Activated B cell treated with CpG ODN at 0.5 μM for 24 hours (primary cell): Measurements from ENCODE around the gene ESRRG. TPM values are rescaled to one million over a fixed set of nuclear protein-coding genes. Genes with fewer than 3 reads are reported as not detected.

Experiments used
- ATAC-seq: fragments of 200-7000 bp; cut with Tn5 transposase; one replicate; pipeline ENCODE4 v1.10.0; 2021; ENCODE audit warnings: low read depth, mild to moderate bottlenecking, moderate library complexity
- CTCF ChIA-PET: fragments of 350-600 bp; sonication (Branson Sonifier 250); formaldehyde crosslinking; loops from one replicate; lab custom pipeline; 2021; ENCODE audit warnings: antibody characterized with exemption; lab: Charles Lee
- POLR2A ChIA-PET: fragments of 350-600 bp; sonication (Branson Sonifier 250); formaldehyde crosslinking; loops from one replicate; lab custom pipeline; 2021; ENCODE audit warnings: antibody characterized with exemption; lab: Charles Lee
- DNase-seq: peaks from one replicate; pipeline ENCODE4 v3.0.0; 2022
- H3K27ac Mint-ChIP-seq: one replicate; pipeline ENCODE4 v1.8.0; 2020; ENCODE audit warnings: mixed read lengths
- H3K27me3 Mint-ChIP-seq: one replicate; pipeline ENCODE4 v1.8.0; 2021; ENCODE audit warnings: mixed read lengths
- H3K36me3 Mint-ChIP-seq: one replicate; pipeline ENCODE4 v1.8.0; 2021; ENCODE audit warnings: low read depth, mixed read lengths
- H3K4me1 Mint-ChIP-seq: one replicate; pipeline ENCODE4 v1.8.0; 2021; ENCODE audit warnings: mixed read lengths
- H3K4me3 Mint-ChIP-seq: one replicate; pipeline ENCODE4 v1.8.0; 2020; ENCODE audit warnings: mild to moderate bottlenecking, mixed read lengths
- H3K9me3 Mint-ChIP-seq: one replicate; pipeline ENCODE4 v1.8.0; 2020; ENCODE audit warnings: mixed read lengths
- intact Hi-C: fragments of 100-400 bp; cut with micrococcal nuclease; formaldehyde crosslinking; loops from one replicate; pipeline ENCODE4 v1.15.1; 2024
- total RNA-seq: library from RNA; stranded (reverse); gene quantifications from 2 replicates; pipeline ENCODE4 v1.2.3, GENCODE V29; 2022
- TF ChIP-seq, protein P1 (sequence below): fragments of 200-600 bp; IDR thresholded peaks from one replicate; pipeline ENCODE4 v1.8.0; 2022; ENCODE audit warnings: antibody characterized with exemption, mild to moderate bottlenecking

ESRRG gene
- total RNA-seq, 1 donor from 2014 or later = not detected

DNA sequence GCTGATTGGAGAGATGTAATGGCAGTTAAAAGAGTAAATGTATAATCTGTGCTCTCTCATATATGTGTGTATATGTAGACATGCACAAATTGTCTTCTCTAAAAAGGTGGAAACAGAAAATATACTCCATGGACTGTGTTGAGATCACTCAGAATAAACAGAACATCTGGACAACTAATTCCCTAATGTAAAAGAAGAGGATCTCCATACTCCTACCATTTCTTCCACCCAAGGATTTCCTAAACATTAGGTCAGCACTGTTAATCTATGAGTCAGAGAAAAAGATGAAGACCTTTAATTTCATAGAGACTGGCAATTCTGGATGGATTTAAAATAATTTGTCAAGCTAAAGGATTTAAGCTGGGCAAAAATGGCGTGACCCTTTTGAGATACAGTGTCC is 80.1 kb downstream of the ESRRG start:
- Mint-ChIP-seq H3K4me1 (no peaks in the 10 kb centered on the region), H3K27ac (no peak overlapping the region), H3K27me3 (no peaks in the 10 kb centered on the region), H3K9me3 (no peaks in the 10 kb centered on the region), H3K36me3 (no peaks in the 10 kb centered on the region), H3K4me3 (no peak overlapping the region)
- CTCF ChIA-PET = no interaction called here
- POLR2A ChIA-PET = no interaction called here
- intact Hi-C loops = no loop called here
- ATAC-seq (no peak), DNase-seq (no peak)
- TF ChIP-seq, protein P1, sequence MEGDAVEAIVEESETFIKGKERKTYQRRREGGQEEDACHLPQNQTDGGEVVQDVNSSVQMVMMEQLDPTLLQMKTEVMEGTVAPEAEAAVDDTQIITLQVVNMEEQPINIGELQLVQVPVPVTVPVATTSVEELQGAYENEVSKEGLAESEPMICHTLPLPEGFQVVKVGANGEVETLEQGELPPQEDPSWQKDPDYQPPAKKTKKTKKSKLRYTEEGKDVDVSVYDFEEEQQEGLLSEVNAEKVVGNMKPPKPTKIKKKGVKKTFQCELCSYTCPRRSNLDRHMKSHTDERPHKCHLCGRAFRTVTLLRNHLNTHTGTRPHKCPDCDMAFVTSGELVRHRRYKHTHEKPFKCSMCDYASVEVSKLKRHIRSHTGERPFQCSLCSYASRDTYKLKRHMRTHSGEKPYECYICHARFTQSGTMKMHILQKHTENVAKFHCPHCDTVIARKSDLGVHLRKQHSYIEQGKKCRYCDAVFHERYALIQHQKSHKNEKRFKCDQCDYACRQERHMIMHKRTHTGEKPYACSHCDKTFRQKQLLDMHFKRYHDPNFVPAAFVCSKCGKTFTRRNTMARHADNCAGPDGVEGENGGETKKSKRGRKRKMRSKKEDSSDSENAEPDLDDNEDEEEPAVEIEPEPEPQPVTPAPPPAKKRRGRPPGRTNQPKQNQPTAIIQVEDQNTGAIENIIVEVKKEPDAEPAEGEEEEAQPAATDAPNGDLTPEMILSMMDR = no peak

DNA sequence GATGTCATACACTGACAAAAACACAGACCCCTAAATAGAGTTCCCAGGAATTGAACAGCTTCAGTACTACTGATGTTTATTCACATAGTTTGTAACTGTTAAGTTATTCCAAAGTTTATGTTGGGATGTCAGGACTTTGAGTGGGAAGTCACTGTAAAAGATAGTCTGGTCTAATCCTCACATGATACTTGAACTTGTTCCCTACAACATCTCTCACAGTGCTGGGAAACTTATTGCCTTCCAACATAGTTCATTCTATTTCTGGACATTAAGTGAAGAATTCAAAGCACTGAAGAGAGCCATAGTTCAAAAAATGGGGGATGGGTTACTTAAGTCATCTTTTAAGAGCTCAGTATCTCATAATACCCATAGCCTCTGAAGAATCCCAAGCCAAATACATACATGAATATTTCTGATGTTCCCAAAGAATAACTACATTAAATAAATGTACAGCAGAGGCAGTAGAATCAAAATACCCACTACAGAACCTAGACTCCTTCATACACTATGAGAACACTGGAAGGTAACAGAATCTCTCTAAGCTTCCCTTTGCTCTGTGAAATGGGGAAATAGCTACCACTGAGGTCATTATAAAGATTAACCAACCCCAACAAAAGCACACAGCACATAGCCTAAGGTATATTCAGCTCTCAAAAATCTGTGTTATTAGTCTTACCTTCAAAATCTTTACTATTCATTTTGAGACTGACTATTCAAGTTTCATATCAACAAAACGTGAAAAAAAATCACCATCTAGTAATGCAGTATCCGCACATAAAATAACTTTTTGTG is 81.4 kb downstream of the ESRRG start:
- ATAC-seq (no peak), DNase-seq (no peak)
- ChIA-PET CTCF (no interaction called here), POLR2A (no interaction called here)
- H3K27ac Mint-ChIP-seq = no peak overlapping the region
- H3K4me1 Mint-ChIP-seq = no peaks in the 10 kb centered on the region
- H3K4me3 Mint-ChIP-seq = no peak overlapping the region
- H3K27me3 Mint-ChIP-seq = no peaks in the 10 kb centered on the region
- TF ChIP-seq, protein P1 = no peak
- H3K9me3 Mint-ChIP-seq = no peaks in the 10 kb centered on the region
- H3K36me3 Mint-ChIP-seq = no peaks in the 10 kb centered on the region
- intact Hi-C loops = no loop called here

DNA sequence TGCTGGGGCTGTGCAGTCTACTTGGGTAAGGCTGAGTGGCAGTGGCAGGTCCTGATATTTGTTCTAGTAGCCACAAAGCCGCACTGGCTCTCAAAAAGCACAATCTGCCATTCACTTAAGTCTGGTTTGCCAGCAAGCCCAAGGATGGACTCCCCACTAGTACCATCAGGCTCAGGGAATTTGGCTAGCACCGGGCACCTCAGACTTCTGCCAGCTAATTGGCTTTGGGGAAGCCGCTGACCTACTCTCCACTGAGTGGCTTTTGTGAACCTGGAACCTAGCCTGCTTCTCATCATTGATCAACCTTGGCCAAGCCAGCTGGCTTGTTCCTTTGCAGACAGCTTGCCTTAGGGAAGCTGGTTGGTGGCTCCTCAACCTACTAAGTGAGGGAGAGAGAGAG is 83.1 kb downstream of the ESRRG start:
- DNase-seq = no peak
- H3K27ac Mint-ChIP-seq = no peak overlapping the region
- TF ChIP-seq, protein P1 = no peak
- ATAC-seq = no peak
- intact Hi-C loops = no loop called here
- no peaks in the 10 kb centered on the region for H3K9me3 Mint-ChIP-seq
- H3K27me3 Mint-ChIP-seq = no peaks in the 10 kb centered on the region
- no peaks in the 10 kb centered on the region for H3K4me1 Mint-ChIP-seq
- no peak overlapping the region for H3K4me3 Mint-ChIP-seq
- ChIA-PET CTCF (no interaction called here), POLR2A (no interaction called here)
- no peaks in the 10 kb centered on the region for H3K36me3 Mint-ChIP-seq

DNA sequence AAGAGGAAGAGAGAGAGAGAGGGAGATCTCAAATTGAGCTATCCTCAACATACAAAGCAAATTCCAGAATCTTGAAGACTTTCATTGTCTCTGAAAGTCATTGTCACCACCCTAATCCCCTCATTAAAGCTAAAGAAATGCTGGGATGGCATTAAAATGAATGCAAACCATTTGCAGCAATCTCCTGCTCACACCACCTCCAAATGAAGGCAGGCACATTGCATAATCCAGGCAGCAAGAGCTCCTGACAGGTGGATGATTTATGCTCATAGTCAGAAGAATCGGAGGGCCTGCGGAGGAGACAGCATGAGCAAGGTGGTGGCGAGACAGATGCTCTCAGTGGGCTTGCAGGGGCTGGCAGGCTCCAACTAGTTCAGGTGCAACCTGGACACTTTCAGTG is 90.2 kb downstream of the ESRRG start:
- DNase-seq (no peak), ATAC-seq (no peak)
- CTCF ChIA-PET = no interaction called here
- H3K4me3 Mint-ChIP-seq = no peak overlapping the region
- no peaks in the 10 kb centered on the region for H3K9me3 Mint-ChIP-seq
- H3K36me3 Mint-ChIP-seq = no peaks in the 10 kb centered on the region
- H3K27me3 Mint-ChIP-seq = peaks cover 2% of the 10 kb centered on the region
- no peak overlapping the region for H3K27ac Mint-ChIP-seq
- POLR2A ChIA-PET = no interaction called here
- H3K4me1 Mint-ChIP-seq = no peaks in the 10 kb centered on the region
- intact Hi-C loops = no loop called here
- TF ChIP-seq, protein P1 = no peak

DNA sequence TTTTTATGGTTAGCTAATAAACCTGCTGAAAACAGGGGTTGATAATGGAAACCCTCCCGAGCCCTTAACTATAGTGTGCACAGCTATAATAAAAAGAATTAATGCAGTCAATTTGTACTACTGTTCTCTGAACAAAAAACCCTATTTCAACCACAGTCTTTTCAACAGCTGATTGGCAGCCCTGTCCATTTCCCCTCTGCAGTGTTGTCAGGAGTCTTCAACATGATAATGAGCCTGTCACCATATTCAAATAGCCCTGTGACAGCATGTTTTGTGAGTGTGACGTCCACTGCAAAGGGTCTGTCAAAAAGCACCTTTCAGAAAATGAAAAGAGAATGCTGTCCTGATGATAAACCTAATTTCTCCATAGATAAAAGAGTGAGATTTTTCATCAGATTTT is 92.7 kb downstream of the ESRRG start:
- H3K27ac Mint-ChIP-seq = no peak overlapping the region
- POLR2A ChIA-PET = no interaction called here
- CTCF ChIA-PET = no interaction called here
- no peaks in the 10 kb centered on the region for H3K36me3 Mint-ChIP-seq
- H3K27me3 Mint-ChIP-seq = peaks cover 2% of the 10 kb centered on the region
- H3K9me3 Mint-ChIP-seq = no peaks in the 10 kb centered on the region
- no peak overlapping the region for H3K4me3 Mint-ChIP-seq
- no peaks in the 10 kb centered on the region for H3K4me1 Mint-ChIP-seq
- TF ChIP-seq, protein P1 = no peak
- DNase-seq = no peak
- intact Hi-C loops = no loop called here
- ATAC-seq = no peak
